Caco-2 (cell line): ENCODE results near the gene UBA3. TPM values are rescaled to one million over a fixed set of nuclear protein-coding genes. Genes with fewer than 3 reads are reported as not detected.

Experiments used
- BruUV-seq: library from RNA; stranded (reverse); fragments of 400-500 nt; replicated peaks from 2 replicates; lab custom pipeline; 2021; lab: Mats Ljungman, UMichigan
- CTCF ChIA-PET: fragments of 300-600 bp; sonication (Branson Sonifier 250); formaldehyde crosslinking; loops from one replicate; lab custom pipeline; 2022; ENCODE audit warnings: antibody characterized with exemption; lab: Charles Lee
- POLR2A ChIA-PET: fragments of 300-600 bp; sonication (Branson Sonifier 250); formaldehyde crosslinking; loops from one replicate; lab custom pipeline; 2022; ENCODE audit warnings: antibody characterized with exemption; lab: Charles Lee
- DNase-seq, 2 experiments: peaks; one replicate each; pipeline versions ENCODE4 v3.0.0 to v3.0.0-alpha.2; 2020 to 2022
- H3K27me3 ChIP-seq: replicated peaks from 2 replicates; pipeline ENCODE4 v1.6.0; 2011; ENCODE audit warnings: low read length; ENCODE audit not compliant: control insufficient read depth, insufficient read depth
- H3K36me3 ChIP-seq: 2 replicates; pipeline ENCODE4 v1.5.1; 2011; ENCODE audit warnings: low read length; ENCODE audit not compliant: control insufficient read depth, insufficient read depth
- H3K4me1 ChIP-seq: fragments of 250-450 bp; sonication (Bioruptor Pico); 2 replicates; pipeline ENCODE4 v1.5.1; 2020; ENCODE audit warnings: mild to moderate bottlenecking
- H3K4me3 ChIP-seq: 2 replicates; pipeline ENCODE4 v1.5.1; 2011; ENCODE audit warnings: low read depth, mild to moderate bottlenecking, control low read depth, low read length
- H3K9me3 ChIP-seq: fragments of 250-450 bp; sonication (Bioruptor Pico); 2 replicates; pipeline ENCODE4 v1.5.1; 2020; ENCODE audit warnings: mild to moderate bottlenecking, moderate library complexity
- H3K27ac Mint-ChIP-seq: one replicate; pipeline ENCODE4 v1.8.0; 2022; ENCODE audit warnings: mixed read lengths; ENCODE audit not compliant: unreplicated experiment
- H3K27me3 Mint-ChIP-seq: one replicate; pipeline ENCODE4 v1.8.0; 2022; ENCODE audit warnings: mixed read lengths; ENCODE audit not compliant: insufficient read depth, unreplicated experiment
- H3K36me3 Mint-ChIP-seq: one replicate; pipeline ENCODE4 v1.8.0; 2022; ENCODE audit warnings: mild to moderate bottlenecking, mixed read lengths; ENCODE audit not compliant: insufficient read depth, unreplicated experiment
- H3K4me1 Mint-ChIP-seq: one replicate; pipeline ENCODE4 v1.8.0; 2022; ENCODE audit warnings: low read depth, mixed read lengths; ENCODE audit not compliant: unreplicated experiment
- H3K4me3 Mint-ChIP-seq: one replicate; pipeline ENCODE4 v1.8.0; 2022; ENCODE audit warnings: mild to moderate bottlenecking, moderate library complexity, mixed read lengths; ENCODE audit not compliant: unreplicated experiment
- H3K9me3 Mint-ChIP-seq: one replicate; pipeline ENCODE4 v1.8.0; 2022; ENCODE audit warnings: mixed read lengths; ENCODE audit not compliant: unreplicated experiment
- intact Hi-C: fragments of 100-400 bp; cut with micrococcal nuclease; formaldehyde crosslinking; loops from one replicate; pipeline ENCODE4 v1.10.0; 2022; ENCODE audit not compliant: unreplicated experiment
- total RNA-seq: library from RNA; stranded (reverse); gene quantifications from 2 replicates; pipeline ENCODE4 v1.2.3, GENCODE V29; 2022
- TF ChIP-seq, protein P1 (sequence below), 2 experiments: fragments of 200-600 bp in 1 of 2; IDR thresholded peaks; 1 replicate in 1 of 2; 2 replicates in 1 of 2; pipeline versions ENCODE4 v1.5.1 to v1.8.0; 2011 to 2022; ENCODE audit warnings: antibody characterized with exemption in 1 of 2, control low read depth in 1 of 2, inconsistent platforms in 1 of 2, low read depth in 1 of 2, low read length in 1 of 2, mild to moderate bottlenecking in 1 of 2, moderate library complexity in 1 of 2; ENCODE audit not compliant: insufficient read depth in 1 of 2, severe bottlenecking in 1 of 2, unreplicated experiment in 1 of 2

The UBA3 gene
- total RNA-seq, 1 experiment from 2014 or later: 49.6 TPM

DNA sequence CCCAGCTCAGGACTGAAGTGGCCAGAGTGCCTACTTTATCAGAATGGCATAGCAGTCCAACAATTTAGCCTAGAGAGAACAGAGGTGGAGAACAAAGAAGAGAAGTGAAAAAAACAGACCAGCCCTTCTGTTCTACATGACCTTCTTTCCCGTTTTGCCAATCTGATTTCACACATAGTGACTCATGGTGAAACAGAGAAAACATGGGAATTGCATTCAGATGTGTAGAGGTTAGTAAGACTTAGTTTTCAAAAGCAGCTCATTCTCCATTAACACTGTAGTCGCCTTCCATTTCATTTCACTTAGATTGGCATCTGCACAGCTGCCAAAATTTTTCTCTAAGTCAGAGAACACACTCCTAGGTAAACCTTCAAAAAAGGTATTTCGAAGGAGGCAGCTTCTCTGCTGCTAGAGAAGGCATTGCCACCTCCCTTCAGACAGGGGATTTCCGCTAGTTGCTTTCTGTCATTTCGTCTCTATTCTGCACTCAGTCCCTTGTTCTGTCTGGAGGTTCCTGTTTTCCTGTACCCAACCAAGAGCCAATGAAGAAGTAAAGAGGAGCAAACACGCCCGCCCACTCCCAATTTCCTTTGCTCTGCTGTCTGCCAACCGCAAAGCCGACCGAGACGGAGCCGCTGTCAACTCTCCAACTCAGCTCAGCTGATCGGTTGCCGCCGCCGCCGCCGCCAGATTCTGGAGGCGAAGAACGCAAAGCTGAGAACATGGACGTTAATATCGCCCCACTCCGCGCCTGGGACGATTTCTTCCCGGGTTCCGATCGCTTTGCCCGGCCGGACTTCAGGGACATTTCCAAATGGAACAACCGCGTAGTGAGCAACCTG, 4.4 kb upstream of the UBA3 start, which contains the start of gene ARL6IP5:
ARL6IP5 (plus strand) TSS at position 612 of the 842 bp plus-strand sequence; CDS start at position 723, 111 bp downstream.
- ChIA-PET POLR2A (no interaction called here), CTCF (no interaction called here)
- Mint-ChIP-seq H3K27me3 (no peaks in the 10 kb centered on the region), H3K4me3 (peak within 1 kb of the TSS; percentile 85), H3K36me3 (no peaks in the 10 kb centered on the region), H3K4me1 (peaks cover 23% of the 10 kb centered on the region), H3K9me3 (no peaks in the 10 kb centered on the region), H3K27ac (peak within 1 kb of the TSS; percentile 57)
- peak; percentile 90 to 92 for DNase-seq
- no TSS peak for BruUV-seq
- Histone ChIP-seq H3K27me3 (no peaks in the 10 kb centered on the region), H3K9me3 (no peaks in the 10 kb centered on the region), H3K4me1 (peaks cover 8% of the 10 kb centered on the region), H3K36me3 (no peaks in the 10 kb centered on the region), H3K4me3 (peak within 1 kb of the TSS; percentile 92)
- intact Hi-C loops: no loop called here
- TF ChIP-seq, protein P1, sequence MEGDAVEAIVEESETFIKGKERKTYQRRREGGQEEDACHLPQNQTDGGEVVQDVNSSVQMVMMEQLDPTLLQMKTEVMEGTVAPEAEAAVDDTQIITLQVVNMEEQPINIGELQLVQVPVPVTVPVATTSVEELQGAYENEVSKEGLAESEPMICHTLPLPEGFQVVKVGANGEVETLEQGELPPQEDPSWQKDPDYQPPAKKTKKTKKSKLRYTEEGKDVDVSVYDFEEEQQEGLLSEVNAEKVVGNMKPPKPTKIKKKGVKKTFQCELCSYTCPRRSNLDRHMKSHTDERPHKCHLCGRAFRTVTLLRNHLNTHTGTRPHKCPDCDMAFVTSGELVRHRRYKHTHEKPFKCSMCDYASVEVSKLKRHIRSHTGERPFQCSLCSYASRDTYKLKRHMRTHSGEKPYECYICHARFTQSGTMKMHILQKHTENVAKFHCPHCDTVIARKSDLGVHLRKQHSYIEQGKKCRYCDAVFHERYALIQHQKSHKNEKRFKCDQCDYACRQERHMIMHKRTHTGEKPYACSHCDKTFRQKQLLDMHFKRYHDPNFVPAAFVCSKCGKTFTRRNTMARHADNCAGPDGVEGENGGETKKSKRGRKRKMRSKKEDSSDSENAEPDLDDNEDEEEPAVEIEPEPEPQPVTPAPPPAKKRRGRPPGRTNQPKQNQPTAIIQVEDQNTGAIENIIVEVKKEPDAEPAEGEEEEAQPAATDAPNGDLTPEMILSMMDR (IDR thresholded peaks at IDR 0.05; ENCODE audit: insufficient read depth in 1 of 2, low read depth in 1 of 2, low read length in 1 of 2, severe bottlenecking in 1 of 2, unreplicated experiment in 1 of 2): no peak

DNA sequence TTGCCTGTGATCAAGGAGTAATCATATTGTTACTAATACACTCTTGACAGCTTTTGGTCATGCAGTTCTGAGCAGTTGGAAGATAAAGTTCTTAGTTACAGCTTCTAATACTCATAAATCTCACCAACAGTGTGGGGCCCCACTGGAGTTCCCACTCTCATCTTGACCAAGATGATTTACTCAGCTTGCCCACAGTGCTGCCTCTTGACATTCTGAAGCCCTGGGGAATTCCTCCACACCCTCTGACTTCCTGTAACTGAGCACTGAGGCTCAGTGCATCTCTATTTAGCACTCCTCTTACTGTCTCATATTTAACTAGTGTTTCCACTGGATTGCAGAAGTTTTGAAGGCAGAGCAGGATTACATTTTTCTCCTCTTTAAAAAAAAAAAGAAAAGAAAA, 2.6 kb upstream of the UBA3 start:
- H3K27me3 ChIP-seq: no peaks in the 10 kb centered on the region
- no peaks in the 10 kb centered on the region for H3K36me3 ChIP-seq
- CTCF ChIA-PET: no interaction called here
- H3K4me1 ChIP-seq: peaks cover 5% of the 10 kb centered on the region; the same call in 1 of the 2 replicates
- no peak overlapping the region for H3K4me3 ChIP-seq
- DNase-seq: no peak
- BruUV-seq: no TSS peak
- Mint-ChIP-seq H3K9me3 (no peaks in the 10 kb centered on the region), H3K4me1 (peaks cover 24% of the 10 kb centered on the region), H3K36me3 (no peaks in the 10 kb centered on the region), H3K27ac (no peak overlapping the region), H3K27me3 (no peaks in the 10 kb centered on the region), H3K4me3 (no peak overlapping the region)
- POLR2A ChIA-PET: no interaction called here
- intact Hi-C loops: no loop called here
- TF ChIP-seq, protein P1 (IDR thresholded peaks at IDR 0.05; ENCODE audit: insufficient read depth in 1 of 2, low read depth in 1 of 2, low read length in 1 of 2, severe bottlenecking in 1 of 2, unreplicated experiment in 1 of 2): no peak
- H3K9me3 ChIP-seq: no peaks in the 10 kb centered on the region

DNA sequence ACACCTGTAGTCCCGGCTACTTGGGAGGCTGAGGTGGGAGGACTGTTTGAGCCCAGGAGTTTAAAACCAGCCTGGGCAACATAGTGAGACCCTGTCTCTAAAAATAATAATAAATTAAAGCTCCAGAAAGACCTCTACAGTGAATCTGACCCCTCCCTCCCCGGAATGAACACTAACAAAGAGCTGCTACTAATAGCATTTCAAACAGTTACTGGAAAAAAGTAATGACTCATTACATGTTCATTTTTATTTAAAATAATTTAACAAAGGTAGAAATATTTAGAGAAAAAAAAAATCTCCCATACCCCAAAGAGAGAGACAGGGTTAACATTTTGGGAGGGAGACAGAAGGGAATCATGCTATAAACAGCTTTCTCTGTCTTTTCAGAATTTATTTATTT, 2.2 kb upstream of the UBA3 start:
- Histone ChIP-seq H3K36me3 (no peaks in the 10 kb centered on the region), H3K27me3 (no peaks in the 10 kb centered on the region), H3K9me3 (no peaks in the 10 kb centered on the region), H3K4me1 (peaks cover 5% of the 10 kb centered on the region; the same call in 1 of the 2 replicates), H3K4me3 (no peak overlapping the region)
- peaks cover 24% of the 10 kb centered on the region for H3K4me1 Mint-ChIP-seq
- no peak overlapping the region for H3K27ac Mint-ChIP-seq
- CTCF ChIA-PET: no interaction called here
- no peak for DNase-seq
- BruUV-seq: no TSS peak
- intact Hi-C loops: no loop called here
- no peak overlapping the region for H3K4me3 Mint-ChIP-seq
- TF ChIP-seq, protein P1 (IDR thresholded peaks at IDR 0.05; ENCODE audit: insufficient read depth in 1 of 2, low read depth in 1 of 2, low read length in 1 of 2, severe bottlenecking in 1 of 2, unreplicated experiment in 1 of 2): no peak
- POLR2A ChIA-PET: no interaction called here
- H3K27me3 Mint-ChIP-seq: no peaks in the 10 kb centered on the region
- H3K9me3 Mint-ChIP-seq: no peaks in the 10 kb centered on the region
- no peaks in the 10 kb centered on the region for H3K36me3 Mint-ChIP-seq
